Mononuclear cell (primary cell): ENCODE measurements around the gene TEK. TPM values are rescaled to one million over a fixed set of nuclear protein-coding genes. Genes with fewer than 3 reads are reported as not detected.

ENCODE experiments used
- H3K27me3 ChIP-seq: 2 replicates; pipeline ENCODE4 v1.6.0; 2011; ENCODE audit warnings: low read length, control low read depth; ENCODE audit not compliant: insufficient read depth
- H3K4me1 ChIP-seq: 2 replicates; pipeline ENCODE4 v1.5.1; 2011; ENCODE audit warnings: mild to moderate bottlenecking, low read length, control low read depth; ENCODE audit not compliant: insufficient read depth
- H3K4me3 ChIP-seq: 2 replicates; pipeline ENCODE4 v1.5.1; 2011; ENCODE audit warnings: mild to moderate bottlenecking, low read length, moderate library complexity
- H3K9me3 ChIP-seq: 2 replicates; pipeline ENCODE4 v1.5.1; 2011; ENCODE audit warnings: low read depth, mild to moderate bottlenecking, control low read depth, low read length
- total RNA-seq: library from RNA; depleted of rRNA; stranded (reverse); fragments of >200 nt; gene quantifications from one replicate; pipeline ENCODE4 v1.2.3, GENCODE V29; 2012

The TEK gene
- total RNA-seq, 1 donor: under 0.01 TPM

DNA sequence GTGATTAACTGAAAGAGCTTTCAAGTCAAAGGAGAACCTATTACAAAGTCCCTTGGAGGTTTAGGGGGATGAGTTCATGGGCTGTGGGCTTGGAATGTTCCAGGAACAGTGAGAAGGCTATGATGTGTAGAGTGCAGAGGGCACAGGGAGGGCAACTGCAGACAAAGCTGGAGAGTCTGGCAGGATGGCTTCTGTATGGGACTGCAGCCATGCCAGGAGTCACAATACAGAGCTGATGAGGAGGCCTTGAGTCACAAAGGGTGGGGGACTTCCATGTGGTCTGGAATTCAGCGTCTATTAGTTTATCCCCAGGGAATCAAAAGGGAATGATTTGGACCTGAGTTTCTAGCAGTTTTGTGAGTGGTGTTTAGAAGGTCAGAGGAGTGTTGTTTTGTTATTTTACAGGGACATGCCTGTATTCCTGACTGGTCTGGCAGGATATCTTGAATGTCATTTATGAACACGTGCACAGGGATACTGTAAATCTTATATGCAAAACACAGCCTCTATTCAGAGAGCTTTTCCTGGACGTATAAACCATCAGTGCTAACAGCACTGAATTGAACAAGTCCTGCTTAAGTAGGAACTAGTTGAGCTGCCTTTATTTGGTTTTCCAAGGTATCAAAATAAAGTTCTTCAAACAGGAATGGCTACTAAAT, 14.3 kb upstream of the TEK start:
- no peaks in the 10 kb centered on the region for H3K9me3 ChIP-seq
- H3K4me1 ChIP-seq: no peaks in the 10 kb centered on the region

DNA sequence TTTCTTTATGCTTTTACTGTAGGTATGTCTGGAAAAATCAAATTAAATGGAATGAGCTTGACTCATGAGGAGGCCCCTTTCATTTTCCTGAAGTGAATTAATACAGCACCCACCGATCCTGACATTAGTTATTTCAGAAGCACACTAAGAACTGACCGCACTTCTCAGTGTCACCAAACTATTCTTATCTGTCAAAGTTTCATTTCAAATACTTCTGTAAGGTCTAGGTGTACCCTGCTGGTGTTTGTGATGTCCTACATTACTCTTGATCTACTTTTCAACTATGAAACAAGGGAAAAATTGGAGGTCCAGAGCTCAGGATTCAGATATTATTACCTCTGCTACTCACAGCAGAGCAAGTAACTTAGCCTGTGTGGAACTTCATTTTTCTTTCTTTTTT, 1.8 kb upstream of the TEK start:
- H3K4me3 ChIP-seq: no peak overlapping the region
- peaks cover 2% of the 10 kb centered on the region for H3K27me3 ChIP-seq
- no peaks in the 10 kb centered on the region for H3K9me3 ChIP-seq
- no peaks in the 10 kb centered on the region for H3K4me1 ChIP-seq

More for the DNA sequence above, 14.3 kb upstream of the TEK start:
- no peaks in the 10 kb centered on the region for H3K27me3 ChIP-seq
- H3K4me3 ChIP-seq: no peak overlapping the region

DNA sequence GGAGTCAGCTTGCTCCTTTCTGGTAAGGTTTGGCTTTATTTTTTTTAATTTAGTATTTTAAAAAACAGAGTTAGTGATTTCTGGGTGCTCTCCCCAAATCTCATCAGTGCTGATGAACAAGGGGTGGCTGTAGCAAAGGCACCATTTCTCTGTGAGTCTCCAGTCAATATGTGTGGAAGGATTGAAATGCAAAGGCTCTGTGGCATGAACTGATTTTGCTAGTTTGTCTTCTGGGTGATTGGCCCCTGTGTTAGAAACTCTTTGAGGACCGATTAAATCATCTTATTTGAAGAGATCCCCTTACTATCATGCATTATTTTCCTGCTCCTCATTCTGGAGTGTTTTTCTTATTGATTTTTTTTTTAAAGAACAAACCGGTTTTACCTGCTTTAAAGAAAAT, 596 bp downstream of the TEK start:
- no peak overlapping the region for H3K4me3 ChIP-seq
- H3K9me3 ChIP-seq: no peaks in the 10 kb centered on the region
- H3K27me3 ChIP-seq: peaks cover 2% of the 10 kb centered on the region
- no peaks in the 10 kb centered on the region for H3K4me1 ChIP-seq

DNA sequence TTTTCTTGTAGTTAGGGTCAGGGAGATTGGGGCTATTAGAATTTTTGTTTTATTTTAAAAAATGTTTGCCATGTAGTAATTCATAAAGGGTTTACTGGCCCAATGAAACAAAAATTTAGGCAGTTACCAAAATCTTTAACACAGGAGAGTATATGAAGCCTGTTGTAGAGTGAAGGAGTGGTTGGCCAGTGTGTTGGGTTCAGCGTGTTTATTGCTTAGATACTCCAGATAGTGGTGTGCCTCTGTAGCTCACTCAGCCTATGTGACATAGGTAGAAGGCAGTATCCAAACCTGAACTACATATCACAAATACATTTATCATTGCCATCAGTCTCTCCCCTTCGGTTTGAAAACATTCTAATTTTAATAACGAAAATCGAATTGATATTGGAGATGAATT, 1.2 kb downstream of the TEK start:
- peaks cover 2% of the 10 kb centered on the region for H3K27me3 ChIP-seq
- no peak overlapping the region for H3K4me3 ChIP-seq
- no peaks in the 10 kb centered on the region for H3K4me1 ChIP-seq
- no peaks in the 10 kb centered on the region for H3K9me3 ChIP-seq

DNA sequence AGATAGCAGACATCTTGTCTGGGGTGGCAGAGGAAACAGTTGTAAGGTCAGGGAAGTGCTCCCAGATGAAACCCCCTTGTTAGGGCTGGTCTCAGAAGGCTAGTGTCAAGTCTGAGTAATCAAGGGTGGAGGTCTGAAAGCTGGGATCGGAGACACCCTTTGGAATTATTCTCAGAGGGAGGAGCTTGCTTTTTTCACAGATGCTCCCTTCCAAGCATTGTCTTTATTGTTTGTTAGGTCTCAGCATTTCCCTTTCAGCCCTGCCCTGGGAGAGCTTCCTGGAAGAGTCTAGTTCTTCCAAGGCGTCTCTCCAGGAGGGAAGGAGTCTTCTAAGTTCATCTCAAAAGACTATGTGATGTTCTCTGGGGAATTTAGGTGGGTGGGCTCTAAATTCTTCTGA, 3.2 kb downstream of the TEK start:
- peaks cover 2% of the 10 kb centered on the region for H3K27me3 ChIP-seq
- H3K9me3 ChIP-seq: no peaks in the 10 kb centered on the region
- no peaks in the 10 kb centered on the region for H3K4me1 ChIP-seq
- no peak overlapping the region for H3K4me3 ChIP-seq

DNA sequence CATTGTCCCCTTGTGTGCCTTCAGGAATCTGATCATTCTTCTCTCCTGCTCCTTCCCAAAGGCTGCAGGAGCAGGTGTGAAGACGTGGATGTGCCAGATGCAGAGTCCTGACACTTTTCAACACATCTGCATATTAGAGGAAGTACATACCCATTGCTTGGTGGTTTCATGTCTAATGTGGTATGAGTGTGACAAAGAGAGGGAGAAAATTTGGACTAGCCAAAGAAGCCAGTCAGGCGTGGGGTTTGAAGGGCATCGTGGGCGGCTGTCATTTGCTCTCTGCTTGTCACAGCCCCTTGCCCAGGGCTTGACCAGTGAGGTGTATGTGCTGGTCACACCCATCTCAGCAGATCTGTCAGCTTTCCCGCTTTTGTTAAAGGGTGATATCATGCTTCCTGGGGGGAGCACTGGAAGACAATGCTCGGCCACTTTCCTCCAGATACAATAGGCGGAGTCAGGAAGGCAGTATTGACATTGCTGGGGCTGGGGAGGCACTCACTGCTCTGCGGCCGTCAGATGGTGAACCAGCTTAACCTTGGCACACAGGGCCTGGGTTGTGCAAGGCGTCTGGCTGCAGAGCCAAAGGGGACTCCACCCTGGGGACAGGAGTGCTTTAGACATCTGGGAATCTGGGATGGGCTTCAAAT, 8.6 kb downstream of the TEK start:
- Histone ChIP-seq H3K4me3 (no peak overlapping the region), H3K27me3 (no peaks in the 10 kb centered on the region)

DNA sequence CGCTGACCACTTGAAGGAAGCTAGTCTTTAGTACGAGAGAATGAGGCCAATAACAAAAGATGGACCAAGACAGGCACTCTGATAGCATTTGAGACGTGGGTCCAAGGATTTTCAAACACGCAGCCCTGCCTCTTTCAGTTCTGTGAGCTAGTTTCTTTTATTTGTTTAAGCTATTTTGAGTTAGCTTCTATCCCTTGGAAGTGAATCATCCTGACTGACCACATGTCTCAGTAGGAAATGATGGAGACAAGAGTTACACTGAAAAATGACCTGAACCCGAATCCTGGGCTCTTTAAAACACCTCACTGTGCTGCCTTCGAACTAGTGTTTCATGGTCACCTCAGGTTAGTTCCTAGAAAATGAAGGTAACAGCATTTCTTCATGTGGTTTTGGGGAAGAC, 9.9 kb downstream of the TEK start:
- Histone ChIP-seq H3K4me3 (no peak overlapping the region), H3K27me3 (no peaks in the 10 kb centered on the region), H3K9me3 (no peaks in the 10 kb centered on the region), H3K4me1 (no peaks in the 10 kb centered on the region)

More for the DNA sequence above, 8.6 kb downstream of the TEK start:
- H3K9me3 ChIP-seq: no peaks in the 10 kb centered on the region
- no peaks in the 10 kb centered on the region for H3K4me1 ChIP-seq

DNA sequence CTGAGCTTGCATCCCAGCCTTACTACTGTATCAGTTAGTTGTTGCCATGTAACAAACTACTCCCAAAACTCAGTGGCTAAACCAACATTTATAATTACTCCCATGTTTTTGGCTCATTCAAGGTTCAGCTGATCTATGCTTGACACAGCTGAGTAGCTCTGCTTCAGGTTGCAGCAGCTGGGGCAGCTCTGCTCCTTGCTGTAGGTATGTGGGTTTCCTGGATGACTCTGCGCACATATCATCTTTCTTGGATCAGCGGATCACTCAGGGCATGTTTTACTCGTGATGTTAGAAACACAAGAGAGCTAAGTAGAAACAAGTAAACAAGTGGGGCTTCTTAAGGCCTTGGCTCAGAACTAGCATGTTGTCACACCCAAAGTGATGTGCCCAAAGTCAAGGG, 15.1 kb downstream of the TEK start:
- no peaks in the 10 kb centered on the region for H3K4me1 ChIP-seq
- H3K9me3 ChIP-seq: no peaks in the 10 kb centered on the region
- H3K4me3 ChIP-seq: no peak overlapping the region
- no peaks in the 10 kb centered on the region for H3K27me3 ChIP-seq

DNA sequence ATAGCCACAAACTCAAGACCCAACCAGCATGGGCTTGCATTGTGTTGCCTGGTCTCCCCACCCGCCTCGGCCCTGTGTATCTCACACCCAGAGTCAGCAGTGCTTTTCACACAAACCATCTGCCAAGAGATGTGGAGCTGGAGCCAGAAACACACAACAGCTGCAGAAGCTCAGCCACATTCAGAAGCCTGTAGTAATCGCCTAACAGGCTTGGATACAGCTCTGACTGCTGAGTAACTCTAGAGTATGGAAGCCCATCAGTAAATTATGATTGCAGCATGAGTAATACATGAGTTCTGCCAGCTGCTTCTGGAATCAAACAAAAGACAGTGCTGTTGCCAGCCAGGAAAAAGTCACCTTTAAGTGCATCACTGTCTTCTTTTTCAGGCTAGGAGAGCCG, 16.0 kb downstream of the TEK start:
- Histone ChIP-seq H3K4me3 (no peak overlapping the region), H3K27me3 (no peaks in the 10 kb centered on the region), H3K9me3 (no peaks in the 10 kb centered on the region), H3K4me1 (no peaks in the 10 kb centered on the region)

DNA sequence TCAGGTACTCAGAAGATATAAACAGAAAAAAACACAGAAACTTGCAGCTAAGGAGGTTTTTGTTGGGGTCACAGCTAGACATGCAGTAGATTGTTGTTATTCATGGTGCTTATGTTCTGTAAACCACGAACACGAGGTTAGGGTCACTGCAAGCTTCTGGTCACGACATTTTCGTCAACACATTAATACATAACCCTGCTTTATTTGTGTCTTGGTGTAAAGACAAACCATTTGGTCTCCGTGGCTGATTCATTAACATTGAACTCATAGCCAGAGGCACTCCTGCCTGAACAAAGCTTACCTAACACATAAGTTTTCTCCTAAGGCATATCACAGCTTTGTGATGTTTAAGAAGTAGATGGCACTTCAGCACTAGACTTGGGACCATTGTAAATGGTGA, 16.9 kb downstream of the TEK start:
- no peaks in the 10 kb centered on the region for H3K4me1 ChIP-seq
- H3K27me3 ChIP-seq: no peaks in the 10 kb centered on the region
- no peaks in the 10 kb centered on the region for H3K9me3 ChIP-seq
- H3K4me3 ChIP-seq: no peak overlapping the region

DNA sequence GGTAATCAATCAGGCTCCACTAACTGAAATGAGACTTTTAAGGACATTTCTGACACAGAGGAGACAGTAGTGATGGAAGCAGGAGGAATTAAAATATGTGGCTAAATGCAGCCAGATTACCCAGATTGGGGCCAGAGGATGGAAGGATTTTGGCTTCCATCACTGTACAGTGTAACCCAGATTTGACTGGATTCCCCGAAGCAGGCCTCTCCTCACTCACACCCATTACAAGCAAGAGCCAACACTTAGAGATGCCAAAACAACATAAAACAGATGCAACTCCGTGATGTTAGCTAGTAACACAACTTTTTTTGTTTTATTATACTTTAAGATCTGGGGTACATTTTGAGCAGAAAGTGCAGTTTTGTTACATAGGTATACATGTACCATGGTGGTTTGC, 17.6 kb downstream of the TEK start:
- Histone ChIP-seq H3K4me3 (no peak overlapping the region), H3K4me1 (no peaks in the 10 kb centered on the region), H3K9me3 (no peaks in the 10 kb centered on the region), H3K27me3 (no peaks in the 10 kb centered on the region)

DNA sequence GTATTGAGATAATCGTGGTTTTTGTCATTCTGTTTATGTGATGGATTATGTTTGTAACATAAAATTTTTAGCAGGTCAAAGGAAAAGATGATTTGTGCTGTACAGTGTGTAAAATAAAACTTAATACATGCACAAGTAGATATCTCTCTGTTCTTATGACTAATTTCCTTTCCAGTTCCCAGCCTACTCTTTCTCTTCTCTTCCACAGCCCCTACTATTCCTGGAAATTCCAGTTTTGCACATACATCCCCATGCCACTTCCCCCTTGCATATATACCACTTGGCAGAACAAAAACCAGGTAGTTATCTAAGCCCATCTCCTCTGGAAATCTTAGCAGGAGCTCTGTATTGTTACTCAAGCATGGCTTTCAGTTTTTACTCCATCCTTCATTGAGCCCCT, 20.2 kb downstream of the TEK start:
- no peak overlapping the region for H3K4me3 ChIP-seq
- H3K9me3 ChIP-seq: no peaks in the 10 kb centered on the region
- no peaks in the 10 kb centered on the region for H3K27me3 ChIP-seq
- no peaks in the 10 kb centered on the region for H3K4me1 ChIP-seq

DNA sequence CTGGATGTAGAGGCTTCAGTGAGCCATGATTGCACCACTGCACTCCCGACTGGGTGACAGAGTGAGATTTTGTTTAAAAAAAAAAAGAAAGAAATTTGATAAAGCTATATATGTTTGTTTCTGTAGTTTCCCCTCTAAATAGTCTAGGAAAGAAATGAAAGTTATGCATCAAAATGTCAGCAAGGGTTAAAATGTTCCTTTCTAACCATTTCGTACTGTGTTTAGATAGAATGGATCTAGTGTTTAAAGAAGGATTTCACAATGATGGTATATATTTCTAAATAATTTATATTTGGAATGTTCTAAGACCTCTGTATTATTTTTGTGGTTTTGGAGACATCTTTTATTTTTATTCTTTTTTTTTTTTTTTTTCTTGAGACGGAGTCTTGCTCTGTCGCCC, 22.7 kb downstream of the TEK start:
- Histone ChIP-seq H3K27me3 (no peaks in the 10 kb centered on the region), H3K4me1 (no peaks in the 10 kb centered on the region), H3K4me3 (no peak overlapping the region), H3K9me3 (no peaks in the 10 kb centered on the region)

DNA sequence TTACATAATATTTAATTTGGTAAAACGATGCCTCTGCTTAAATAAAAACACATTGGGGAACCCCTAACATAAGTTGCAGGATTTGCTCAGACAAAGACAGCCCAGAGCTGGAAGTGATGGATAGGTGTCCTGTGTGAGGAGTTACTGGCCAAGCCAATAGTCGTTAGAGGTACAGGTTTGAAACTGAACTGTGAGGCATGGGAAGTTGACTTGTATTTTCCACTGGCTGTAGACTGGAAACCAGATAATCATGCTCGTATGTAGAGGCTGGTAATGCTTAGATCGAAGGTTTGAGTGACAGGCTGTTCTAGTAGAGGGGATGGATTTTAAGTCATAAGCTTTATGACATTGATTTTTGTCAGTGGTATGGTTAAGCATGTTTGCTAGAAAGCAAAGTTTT, 24.8 kb downstream of the TEK start:
- no peaks in the 10 kb centered on the region for H3K27me3 ChIP-seq
- H3K9me3 ChIP-seq: no peaks in the 10 kb centered on the region
- H3K4me1 ChIP-seq: no peaks in the 10 kb centered on the region
- no peak overlapping the region for H3K4me3 ChIP-seq

DNA sequence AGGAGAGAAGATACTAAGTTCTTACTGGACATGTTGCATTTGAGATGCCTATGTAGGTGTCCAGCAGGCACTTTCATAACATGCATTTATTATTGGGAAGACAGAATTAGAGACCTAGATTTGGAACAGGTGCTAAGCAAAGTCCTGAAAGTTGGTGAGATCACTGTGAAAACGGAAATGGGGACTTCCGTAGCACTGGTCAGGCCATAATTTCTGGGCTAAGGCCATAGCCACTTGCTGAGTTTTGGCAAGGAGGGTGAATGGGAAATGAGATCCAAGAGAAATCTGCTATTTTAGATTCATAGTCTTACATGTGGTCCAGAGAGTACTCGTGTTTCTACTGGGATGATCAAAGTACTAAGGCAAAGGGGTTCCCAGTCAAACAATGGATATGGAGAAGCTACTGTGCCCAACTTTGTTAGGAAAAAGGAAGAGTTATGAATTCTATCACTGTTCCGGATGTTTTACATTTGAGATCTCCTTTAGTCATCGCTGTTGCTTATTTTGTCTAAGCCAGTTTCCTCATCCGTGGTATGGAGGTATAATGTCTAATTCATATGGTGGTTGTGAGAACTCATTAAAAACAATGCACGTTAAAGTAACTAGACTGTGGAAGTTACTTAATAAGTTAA, 33.4 kb downstream of the TEK start:
- no peaks in the 10 kb centered on the region for H3K4me1 ChIP-seq
- no peak overlapping the region for H3K4me3 ChIP-seq
- no peaks in the 10 kb centered on the region for H3K27me3 ChIP-seq
- H3K9me3 ChIP-seq: no peaks in the 10 kb centered on the region

DNA sequence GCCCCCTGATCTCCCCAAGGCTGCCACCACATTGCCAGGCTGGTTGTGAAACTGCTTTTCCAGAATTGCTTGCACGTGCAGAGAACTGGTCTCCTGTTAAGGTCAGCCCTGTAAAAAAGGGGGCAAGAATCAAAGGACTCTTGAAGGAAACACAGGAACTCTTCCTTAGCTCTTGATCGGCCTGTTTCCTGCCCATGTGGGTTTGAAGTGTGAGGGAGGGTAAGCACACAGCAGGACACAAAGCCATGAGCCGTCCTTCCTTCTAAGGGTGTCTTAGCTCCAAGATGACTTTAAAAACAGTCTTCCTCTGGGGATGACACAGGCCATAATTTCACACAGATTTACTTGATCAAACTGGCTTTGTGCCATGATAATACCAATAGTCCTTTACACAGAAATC, 36.1 kb downstream of the TEK start:
- Histone ChIP-seq H3K4me3 (no peak overlapping the region), H3K4me1 (no peaks in the 10 kb centered on the region), H3K9me3 (no peaks in the 10 kb centered on the region), H3K27me3 (no peaks in the 10 kb centered on the region)
